AG09319 (cell line): ENCODE results near the gene AGAP1.

Experiments used
- DNase-seq: peaks from one replicate; pipeline ENCODE4 v3.0.0-alpha.2; 2010; ENCODE audit warnings: low read depth; ENCODE audit errors: extremely low read depth
- CTCF ChIP-seq: IDR thresholded peaks from 2 replicates; pipeline ENCODE4 v1.5.1; 2011; ENCODE audit warnings: low read depth, mild to moderate bottlenecking, inconsistent platforms, low read length, moderate library complexity

Gene AGAP1

GRCh38 chr2:235744161-235744560 is 250.3 kb downstream of the AGAP1 start:
- no peak for TF ChIP-seq CTCF
- no peak for DNase-seq

GRCh38 chr2:235745597-235745996 is 251.8 kb downstream of the AGAP1 start:
- no peak for TF ChIP-seq CTCF
- no peak for DNase-seq

GRCh38 chr2:235746257-235746934 is 252.6 kb downstream of the AGAP1 start:
- DNase-seq, result peak; percentile 68

GRCh38 chr2:235747001-235747785 is 253.3 kb downstream of the AGAP1 start:
- no peak for DNase-seq
- no peak for TF ChIP-seq CTCF

More at GRCh38 chr2:235746257-235746934, 252.6 kb downstream of the AGAP1 start:
- peak; percentile 89 for TF ChIP-seq CTCF

GRCh38 chr2:235747786-235748091 is 253.9 kb downstream of the AGAP1 start:
- TF ChIP-seq CTCF, result no peak
- no peak for DNase-seq

GRCh38 chr2:235749121-235749770 is 255.4 kb downstream of the AGAP1 start:
- TF ChIP-seq CTCF, result no peak
- no peak for DNase-seq

GRCh38 chr2:235749771-235750160 is 255.9 kb downstream of the AGAP1 start:
- no peak for TF ChIP-seq CTCF
- DNase-seq, result no peak
